ENCODE data around the gene CCDC74B.
"Not testable (repeated sequence)": the region's sequence is repeated elsewhere in the genome, so short reads cannot be mapped to it uniquely, and the experiment has no call there.

CCDC74B gene

GRCh38 chr2:130145006-130145414, at the start of gene CCDC74B:
Gene CCDC74B (minus strand): TSS chr2:130145112. CDS start chr2:130144996, 116 bp downstream.
- DNase-seq = peak; percentile 75

GRCh38 chr2:130193824-130194223, 48.9 kb upstream of the CCDC74B start:
- DNase-seq = not testable (repeated sequence)

- DNase-seq = not testable (repeated sequence)
Measured at GRCh38 chr2:130192451-130192850, 47.5 kb upstream of the CCDC74B start.

GRCh38 chr2:130191319-130191718, 46.4 kb upstream of the CCDC74B start:
- not testable (repeated sequence) for DNase-seq

- no peak for DNase-seq
Measured at GRCh38 chr2:130190237-130190636, 45.3 kb upstream of the CCDC74B start.

GRCh38 chr2:130188958-130189357, 44.0 kb upstream of the CCDC74B start:
- DNase-seq = not testable (repeated sequence)

GRCh38 chr2:130187859-130188792, 43.2 kb upstream of the CCDC74B start:
- DNase-seq = not testable (repeated sequence)

GRCh38 chr2:130187268-130187667, 42.4 kb upstream of the CCDC74B start:
- no peak for DNase-seq

GRCh38 chr2:130186391-130186790, 41.5 kb upstream of the CCDC74B start:
- DNase-seq = no peak

- no peak for DNase-seq
Measured at GRCh38 chr2:130185896-130186295, 41.0 kb upstream of the CCDC74B start.

GRCh38 chr2:130185436-130185835, 40.5 kb upstream of the CCDC74B start:
- DNase-seq = no peak

- DNase-seq = no peak
Measured at GRCh38 chr2:130183512-130184373, 38.8 kb upstream of the CCDC74B start.

GRCh38 chr2:130182826-130183511, 38.1 kb upstream of the CCDC74B start:
- DNase-seq = not testable (repeated sequence)

- DNase-seq = peak; percentile 95
Measured at GRCh38 chr2:130181880-130182682, 37.2 kb upstream of the CCDC74B start, which contains the start of gene MZT2B. Gene MZT2B (plus strand): TSS chr2:130182262. CDS start chr2:130182283, 21 bp downstream.

GRCh38 chr2:130181325-130181879, 36.5 kb upstream of the CCDC74B start, which contains the start of gene SMPD4:
Gene SMPD4 (minus strand): TSS chr2:130181602. CDS start chr2:130176592, 5,010 bp downstream.
- DNase-seq = peak; percentile 97

GRCh38 chr2:130180404-130181324, 35.8 kb upstream of the CCDC74B start:
- not testable (repeated sequence) for DNase-seq

GRCh38 chr2:130174866-130175265, 30.0 kb upstream of the CCDC74B start:
- DNase-seq = peak; percentile 63

- DNase-seq = no peak
Measured at GRCh38 chr2:130169896-130170295, 25.0 kb upstream of the CCDC74B start.

GRCh38 chr2:130169163-130169562, 24.3 kb upstream of the CCDC74B start:
- peak; percentile 28 for DNase-seq

GRCh38 chr2:130166611-130167010, 21.7 kb upstream of the CCDC74B start:
- not testable (repeated sequence) for DNase-seq
